Lower leg skin (tissue), 4 donors: Measurements from ENCODE around the gene TRMT112. TPM values are rescaled to one million over a fixed set of nuclear protein-coding genes. Genes with fewer than 3 reads are reported as not detected.
A peak's percentile ranks its signal among the peaks of the same experiment; 100 is the strongest.
"Not testable (repeated sequence)": the region's sequence is repeated elsewhere in the genome, so short reads cannot be mapped to it uniquely, and the experiment has no call there.

Experiments
- DNase-seq, 2 donors: peaks; one replicate each; pipeline ENCODE4 v3.0.0-alpha.2; 2019; ENCODE audit warnings: low spot score in 2 of 2
- H3K4me3 ChIP-seq: fragments of 200-600 bp; sonication (generic); 2 replicates; pipeline ENCODE4 v1.5.1; 2017; ENCODE audit warnings: mild to moderate bottlenecking, low read depth; ENCODE audit not compliant: poor library complexity, severe bottlenecking
- POLR2A ChIP-seq, 2 donors: fragments of 450-650 bp; IDR thresholded peaks; one replicate each; pipeline ENCODE4 v1.6.1; 2016 to 2017; ENCODE audit warnings: antibody characterized with exemption in 2 of 2, mild to moderate bottlenecking in 1 of 2, moderate library complexity in 1 of 2
- WGBS, 2 donors: methylation state at CpG; one replicate each; pipeline ENCODE4 v1.1.5; 2018; 5-methylcytosine and 5-hydroxymethylcytosine counted together
- intact Hi-C: fragments of 100-400 bp; cut with DNase I; formaldehyde crosslinking; loops from one replicate; pipeline ENCODE4 v1.15.0; 2023; ENCODE audit warnings: low total_unique reads
- total RNA-seq, 4 donors: library from RNA; depleted of rRNA; stranded (reverse); fragments of >200 nt; gene quantifications; one replicate each; pipeline ENCODE4 v1.1.0, GENCODE V29; 2016
- TF ChIP-seq, protein P1 (sequence below), 3 donors: fragments of 450-650 bp; IDR thresholded peaks; one replicate each; pipeline ENCODE4 v1.5.1; 2016; ENCODE audit warnings: antibody characterized with exemption in 3 of 3, mild to moderate bottlenecking in 3 of 3, moderate library complexity in 2 of 3

Gene TRMT112
- total RNA-seq, 4 donors from 2014 or later = 199 to 356 (median 255) TPM

DNA sequence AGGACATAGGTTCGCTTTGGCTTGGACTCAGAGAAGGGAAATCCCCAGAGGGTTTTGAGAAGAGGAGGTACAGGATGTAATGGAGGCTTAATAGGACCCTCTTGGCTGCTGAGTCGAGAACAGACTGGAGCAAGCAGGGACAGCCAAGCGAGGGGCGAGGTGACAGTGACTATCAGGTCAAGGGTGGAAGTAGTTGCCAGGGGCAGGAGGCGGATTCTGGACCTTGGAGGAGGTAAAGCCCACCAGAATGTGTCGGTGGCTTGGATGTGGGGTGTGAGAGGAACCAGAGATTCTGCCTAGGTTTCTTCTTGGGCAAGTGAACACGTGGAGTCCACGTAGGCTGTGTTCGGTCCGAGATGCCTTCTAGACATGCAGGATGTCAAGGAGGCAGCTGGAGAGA lies 4.4 kb downstream of the TRMT112 start:
- TF ChIP-seq, protein P1, sequence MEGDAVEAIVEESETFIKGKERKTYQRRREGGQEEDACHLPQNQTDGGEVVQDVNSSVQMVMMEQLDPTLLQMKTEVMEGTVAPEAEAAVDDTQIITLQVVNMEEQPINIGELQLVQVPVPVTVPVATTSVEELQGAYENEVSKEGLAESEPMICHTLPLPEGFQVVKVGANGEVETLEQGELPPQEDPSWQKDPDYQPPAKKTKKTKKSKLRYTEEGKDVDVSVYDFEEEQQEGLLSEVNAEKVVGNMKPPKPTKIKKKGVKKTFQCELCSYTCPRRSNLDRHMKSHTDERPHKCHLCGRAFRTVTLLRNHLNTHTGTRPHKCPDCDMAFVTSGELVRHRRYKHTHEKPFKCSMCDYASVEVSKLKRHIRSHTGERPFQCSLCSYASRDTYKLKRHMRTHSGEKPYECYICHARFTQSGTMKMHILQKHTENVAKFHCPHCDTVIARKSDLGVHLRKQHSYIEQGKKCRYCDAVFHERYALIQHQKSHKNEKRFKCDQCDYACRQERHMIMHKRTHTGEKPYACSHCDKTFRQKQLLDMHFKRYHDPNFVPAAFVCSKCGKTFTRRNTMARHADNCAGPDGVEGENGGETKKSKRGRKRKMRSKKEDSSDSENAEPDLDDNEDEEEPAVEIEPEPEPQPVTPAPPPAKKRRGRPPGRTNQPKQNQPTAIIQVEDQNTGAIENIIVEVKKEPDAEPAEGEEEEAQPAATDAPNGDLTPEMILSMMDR (IDR thresholded peaks at IDR 0.05) = no peak
- peak in 1 of 2 donors; percentile 86 for DNase-seq
- H3K4me3 ChIP-seq = no peak overlapping the region
- intact Hi-C loops = no loop called here
- whole genome bisulfite sequencing, 2 donors = 60 to 64% methylated on average over 10 of the region's 10 CpGs

GRCh38 chr11:64307795-64308194 lies 9.6 kb downstream of the TRMT112 start:
- 85 to 92% methylated on average over 5 of the region's 5 CpGs for WGBS, 2 donors

GRCh38 chr11:64306876-64307622 lies 10.3 kb downstream of the TRMT112 start:
- no peak for TF ChIP-seq POLR2A (IDR thresholded peaks at IDR 0.05)
- TF ChIP-seq, protein P1 (IDR thresholded peaks at IDR 0.05) = no peak
- no peak overlapping the region for H3K4me3 ChIP-seq
- no peak for DNase-seq
- intact Hi-C loops = no loop called here
- 41 to 74% methylated on average over 6 to 13 of the region's 15 CpGs for WGBS, 2 donors

More at GRCh38 chr11:64307795-64308194, 9.6 kb downstream of the TRMT112 start:
- DNase-seq, H3K4me3 ChIP-seq, intact Hi-C loops: not testable (repeated sequence)

DNA sequence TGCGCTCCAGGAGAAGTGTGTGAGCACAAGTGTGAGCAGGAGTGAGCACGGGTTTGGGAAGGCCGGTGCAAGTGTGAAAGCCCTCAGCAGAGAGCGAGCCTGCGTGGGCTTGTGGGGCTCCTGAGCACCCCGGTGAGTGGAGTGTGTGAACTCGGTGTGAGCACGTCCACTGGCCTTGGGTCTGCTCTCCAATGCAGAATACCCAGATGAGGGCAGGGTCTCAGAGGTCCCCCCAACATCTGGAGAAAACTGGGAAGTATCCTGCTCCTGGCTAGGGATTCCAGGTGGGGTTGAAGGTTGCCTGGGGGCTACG lies 10.8 kb downstream of the TRMT112 start:
- no peak for DNase-seq

DNA sequence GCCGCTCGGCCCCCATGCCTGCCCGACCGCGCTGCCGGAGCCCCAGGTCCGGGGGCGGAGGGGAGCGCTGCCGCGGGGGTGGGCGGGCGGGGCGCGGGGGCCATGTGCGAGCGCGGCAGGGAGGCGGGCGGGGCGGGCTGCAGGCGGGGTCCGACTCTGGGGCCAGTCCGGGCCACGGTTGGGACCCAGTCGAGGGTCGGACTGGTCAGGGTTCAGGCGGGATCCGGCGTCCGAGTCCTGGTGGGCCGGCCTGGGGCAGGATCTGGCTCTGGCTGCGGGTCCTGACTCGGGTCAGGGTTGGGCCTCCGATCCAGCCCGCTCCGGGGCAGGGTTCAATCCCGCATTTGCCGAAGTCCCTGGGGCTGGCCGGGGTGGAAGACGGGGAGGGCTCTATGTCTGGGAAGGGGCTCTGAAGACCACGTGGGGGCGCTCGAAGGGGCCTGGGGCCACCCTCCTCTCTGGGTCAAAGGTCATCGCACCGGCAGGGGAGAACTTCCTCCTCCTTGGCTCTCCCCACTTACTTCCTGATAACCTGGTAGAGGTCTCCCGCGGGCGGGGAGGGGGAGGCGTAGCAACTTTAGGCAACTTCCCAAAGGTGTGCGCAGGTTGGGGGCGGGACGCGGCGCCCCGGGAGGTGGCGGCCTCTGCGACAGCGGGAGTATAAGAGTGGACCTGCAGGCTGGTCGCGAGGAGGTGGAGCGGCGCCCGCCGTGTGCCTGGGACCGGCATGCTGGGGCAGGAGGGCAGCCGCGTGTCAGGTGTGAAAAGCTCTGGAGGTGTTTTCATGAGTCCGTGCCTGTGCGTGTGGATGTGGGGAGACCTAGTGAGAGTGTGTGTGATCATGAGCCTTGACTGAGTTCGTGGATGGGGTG lies 11.4 kb downstream of the TRMT112 start:
- DNase-seq = peak; percentile 65 to 94
- peak overlapping the region; percentile 72 for H3K4me3 ChIP-seq
- WGBS, 2 donors = 1 to 2% methylated on average over 25 to 46 of the region's 71 CpGs

More for the DNA sequence above, 10.8 kb downstream of the TRMT112 start:
- peak overlapping the region; percentile 72 for H3K4me3 ChIP-seq
- intact Hi-C loops = no loop called here
- WGBS, 2 donors = 18 to 22% methylated on average over 9 of the region's 9 CpGs
- TF ChIP-seq POLR2A (IDR thresholded peaks at IDR 0.05) = no peak
- TF ChIP-seq, protein P1 (IDR thresholded peaks at IDR 0.05) = no peak

More for the DNA sequence above, 11.4 kb downstream of the TRMT112 start:
- TF ChIP-seq, protein P1 (IDR thresholded peaks at IDR 0.05) = no peak
- no peak for TF ChIP-seq POLR2A (IDR thresholded peaks at IDR 0.05)
- intact Hi-C loops = no loop called here
